ENCODE results near the gene EPO.
A peak's percentile ranks its signal among the peaks of the same experiment; 100 is the strongest.

Gene EPO

GRCh38 chr7:100675581-100676350, 44.5 kb upstream of the EPO start:
- TF ChIP-seq, protein P1, sequence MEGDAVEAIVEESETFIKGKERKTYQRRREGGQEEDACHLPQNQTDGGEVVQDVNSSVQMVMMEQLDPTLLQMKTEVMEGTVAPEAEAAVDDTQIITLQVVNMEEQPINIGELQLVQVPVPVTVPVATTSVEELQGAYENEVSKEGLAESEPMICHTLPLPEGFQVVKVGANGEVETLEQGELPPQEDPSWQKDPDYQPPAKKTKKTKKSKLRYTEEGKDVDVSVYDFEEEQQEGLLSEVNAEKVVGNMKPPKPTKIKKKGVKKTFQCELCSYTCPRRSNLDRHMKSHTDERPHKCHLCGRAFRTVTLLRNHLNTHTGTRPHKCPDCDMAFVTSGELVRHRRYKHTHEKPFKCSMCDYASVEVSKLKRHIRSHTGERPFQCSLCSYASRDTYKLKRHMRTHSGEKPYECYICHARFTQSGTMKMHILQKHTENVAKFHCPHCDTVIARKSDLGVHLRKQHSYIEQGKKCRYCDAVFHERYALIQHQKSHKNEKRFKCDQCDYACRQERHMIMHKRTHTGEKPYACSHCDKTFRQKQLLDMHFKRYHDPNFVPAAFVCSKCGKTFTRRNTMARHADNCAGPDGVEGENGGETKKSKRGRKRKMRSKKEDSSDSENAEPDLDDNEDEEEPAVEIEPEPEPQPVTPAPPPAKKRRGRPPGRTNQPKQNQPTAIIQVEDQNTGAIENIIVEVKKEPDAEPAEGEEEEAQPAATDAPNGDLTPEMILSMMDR (IDR thresholded peaks at IDR 0.05; ENCODE audit: low read depth, low read length), result no peak
- H3K4me3 ChIP-seq (ENCODE audit: low read depth, low read length), result peak overlapping the region; percentile 97
- peak; percentile 53 for DNase-seq (ENCODE audit: low read depth, low spot score)
- in situ Hi-C loops (cut with HindIII; ENCODE audit: low sequenced_read_pairs), result no loop called here

DNA sequence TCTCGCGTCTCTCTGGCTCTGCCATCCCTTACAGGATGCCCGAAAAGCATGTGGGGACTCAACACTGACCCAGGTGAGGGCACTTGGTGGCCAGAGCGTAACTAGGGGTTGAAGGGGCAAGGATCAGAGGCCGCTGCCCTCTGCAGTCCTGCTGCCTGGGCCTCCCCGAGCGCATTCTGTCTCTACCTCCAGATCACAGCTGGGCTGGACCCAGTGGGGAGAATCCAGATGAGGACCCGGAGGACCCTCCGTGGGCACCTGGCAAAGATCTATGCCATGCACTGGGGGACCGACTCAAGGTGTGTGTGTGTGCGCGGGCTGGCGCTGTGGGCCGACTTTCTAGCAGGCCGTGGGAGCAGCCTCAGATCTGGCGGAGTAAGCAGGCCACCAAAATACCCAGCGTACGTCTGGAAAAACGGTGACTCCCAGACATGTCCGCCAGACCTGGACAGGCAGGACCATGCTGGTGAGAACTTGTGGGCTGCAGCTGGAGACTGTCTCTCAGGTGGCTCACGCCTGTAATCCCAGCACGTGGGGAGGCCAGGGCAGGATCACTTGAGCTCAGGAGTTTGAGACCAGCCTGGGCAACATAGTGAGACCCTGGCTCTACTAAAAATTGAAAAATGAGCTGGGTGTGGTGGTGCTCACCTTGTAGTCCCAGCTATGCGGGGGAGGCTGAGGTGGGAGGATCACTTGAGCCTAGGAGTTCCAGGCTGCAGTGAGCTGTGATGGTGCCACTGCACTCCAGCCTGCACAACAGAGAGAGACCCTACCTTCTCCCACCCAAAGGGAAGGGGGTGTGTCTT, 43.6 kb upstream of the EPO start:
- DNase-seq (ENCODE audit: low read depth, low spot score), result no peak
- in situ Hi-C loops (cut with HindIII; ENCODE audit: low sequenced_read_pairs), result no loop called here
- TF ChIP-seq, protein P1 (IDR thresholded peaks at IDR 0.05; ENCODE audit: low read depth, low read length), result no peak
- H3K4me3 ChIP-seq (ENCODE audit: low read depth, low read length), result peak overlapping the region; percentile 97

DNA sequence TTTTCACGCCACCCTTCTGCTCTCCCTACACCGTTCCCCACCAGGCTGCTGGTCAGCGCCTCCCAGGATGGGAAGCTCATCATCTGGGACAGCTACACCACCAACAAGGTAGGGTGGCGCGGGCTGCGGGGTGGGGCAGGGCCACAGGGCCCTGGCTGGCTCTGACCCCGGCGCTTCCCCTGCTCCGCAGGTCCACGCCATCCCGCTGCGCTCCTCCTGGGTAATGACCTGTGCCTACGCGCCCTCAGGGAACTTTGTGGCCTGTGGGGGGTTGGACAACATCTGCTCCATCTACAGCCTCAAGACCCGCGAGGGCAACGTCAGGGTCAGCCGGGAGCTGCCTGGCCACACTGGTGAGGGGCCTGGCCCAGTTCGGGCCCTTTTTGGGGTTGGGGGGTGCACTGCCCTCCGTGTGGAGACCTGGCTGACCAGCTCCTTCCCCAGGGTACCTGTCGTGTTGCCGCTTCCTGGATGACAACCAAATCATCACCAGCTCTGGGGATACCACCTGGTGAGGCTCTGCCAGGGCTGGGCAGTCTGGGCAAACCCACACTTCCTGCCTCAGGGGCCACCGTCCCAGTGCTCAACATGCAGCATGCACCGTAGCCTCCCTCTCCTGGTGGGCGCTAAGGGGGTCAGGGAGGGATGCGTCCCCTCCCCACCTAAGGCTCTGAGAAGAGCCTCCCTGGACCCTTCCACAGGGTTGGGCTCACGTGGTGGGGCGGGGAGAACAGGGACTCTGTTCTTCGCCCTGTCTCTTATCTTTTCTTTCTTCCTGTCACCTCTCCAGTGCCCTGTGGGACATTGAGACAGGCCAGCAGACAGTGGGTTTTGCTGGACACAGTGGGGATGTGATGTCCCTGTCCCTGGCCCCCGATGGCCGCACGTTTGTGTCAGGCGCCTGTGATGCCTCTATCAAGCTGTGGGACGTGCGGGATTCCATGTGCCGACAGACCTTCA, 42.7 kb upstream of the EPO start:
- no peak overlapping the region for H3K4me3 ChIP-seq (ENCODE audit: low read depth, low read length)
- TF ChIP-seq, protein P1 (IDR thresholded peaks at IDR 0.05; ENCODE audit: low read depth, low read length), result no peak
- DNase-seq (ENCODE audit: low read depth, low spot score), result no peak
- in situ Hi-C loops (cut with HindIII; ENCODE audit: low sequenced_read_pairs), result no loop called here

DNA sequence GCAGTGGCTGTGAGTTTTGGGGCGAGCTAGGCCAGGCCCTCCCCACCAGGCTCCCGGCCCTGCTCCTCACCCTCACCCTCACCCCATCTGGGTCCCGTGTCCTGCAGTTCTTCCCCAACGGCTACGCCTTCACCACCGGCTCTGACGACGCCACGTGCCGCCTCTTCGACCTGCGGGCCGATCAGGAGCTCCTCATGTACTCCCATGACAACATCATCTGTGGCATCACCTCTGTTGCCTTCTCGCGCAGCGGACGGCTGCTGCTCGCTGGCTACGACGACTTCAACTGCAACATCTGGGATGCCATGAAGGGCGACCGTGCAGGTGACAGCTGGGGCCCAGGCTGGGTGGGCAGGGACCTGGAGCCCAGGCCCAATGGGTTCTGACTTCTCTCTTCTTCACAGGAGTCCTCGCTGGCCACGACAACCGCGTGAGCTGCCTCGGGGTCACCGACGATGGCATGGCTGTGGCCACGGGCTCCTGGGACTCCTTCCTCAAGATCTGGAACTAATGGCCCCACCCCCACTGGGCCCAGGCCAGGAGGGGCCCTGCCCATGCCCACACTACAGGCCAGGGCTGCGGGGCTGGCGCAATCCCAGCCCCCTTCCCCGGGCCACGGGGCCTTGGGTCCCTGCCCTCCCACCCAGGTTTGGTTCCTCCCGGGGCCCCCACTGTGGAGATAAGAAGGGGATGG, 41.8 kb upstream of the EPO start:
- H3K4me3 ChIP-seq (ENCODE audit: low read depth, low read length), result no peak overlapping the region
- TF ChIP-seq, protein P1 (IDR thresholded peaks at IDR 0.05; ENCODE audit: low read depth, low read length), result no peak
- no peak for DNase-seq (ENCODE audit: low read depth, low spot score)
- in situ Hi-C loops (cut with HindIII; ENCODE audit: low sequenced_read_pairs), result no loop called here

GRCh38 chr7:100679129-100679926, 40.9 kb upstream of the EPO start:
- in situ Hi-C loops (cut with HindIII; ENCODE audit: low sequenced_read_pairs), result no loop called here
- TF ChIP-seq, protein P1 (IDR thresholded peaks at IDR 0.05; ENCODE audit: low read depth, low read length), result no peak
- no peak overlapping the region for H3K4me3 ChIP-seq (ENCODE audit: low read depth, low read length)
- DNase-seq (ENCODE audit: low read depth, low spot score), result no peak

Measured in astrocyte of the spinal cord (primary cell).